Stimulated activated CD4-positive, alpha-beta T cell treated with anti-CD3 and anti-CD28 coated beads, Interleukin-4, amount 100 ng/mL, for 24 hours (primary cell): ENCODE data around the gene FAM78B.

Experiments used
- DNase-seq: peaks from one replicate; pipeline ENCODE4 v3.0.0-alpha.2; 2020

The FAM78B gene

GRCh38 chr1:166116026-166116425, 50.8 kb downstream of the FAM78B start:
- DNase-seq = no peak

GRCh38 chr1:166114419-166114818, 52.4 kb downstream of the FAM78B start:
- no peak for DNase-seq

GRCh38 chr1:166113630-166114029, 53.2 kb downstream of the FAM78B start:
- DNase-seq = no peak

GRCh38 chr1:166113031-166113430, 53.8 kb downstream of the FAM78B start:
- no peak for DNase-seq

GRCh38 chr1:166112425-166112824, 54.4 kb downstream of the FAM78B start:
- no peak for DNase-seq

- no peak for DNase-seq
These were observed 55.4 kb downstream of the FAM78B start for GRCh38 chr1:166111430-166111829.

- no peak for DNase-seq
These were observed 76.6 kb downstream of the FAM78B start for GRCh38 chr1:166090244-166090643.

GRCh38 chr1:166089804-166090203, 77.0 kb downstream of the FAM78B start:
- DNase-seq = no peak

GRCh38 chr1:166088572-166088955, 78.2 kb downstream of the FAM78B start:
- DNase-seq = no peak

- no peak for DNase-seq
These were observed 78.8 kb downstream of the FAM78B start for GRCh38 chr1:166087734-166088571.

- DNase-seq = no peak
These were observed 80.5 kb downstream of the FAM78B start for GRCh38 chr1:166086113-166086883.

- DNase-seq = no peak
These were observed 82.2 kb downstream of the FAM78B start for GRCh38 chr1:166084613-166085012.

- no peak for DNase-seq
These were observed 82.9 kb downstream of the FAM78B start for GRCh38 chr1:166083887-166084286.

- DNase-seq = no peak
These were observed 84.2 kb downstream of the FAM78B start for GRCh38 chr1:166082601-166083000.

- no peak for DNase-seq
These were observed 85.6 kb downstream of the FAM78B start for GRCh38 chr1:166080967-166081870.

GRCh38 chr1:166080277-166080966, 86.4 kb downstream of the FAM78B start:
- no peak for DNase-seq

- DNase-seq = no peak
These were observed 87.5 kb downstream of the FAM78B start for GRCh38 chr1:166079276-166079675.

GRCh38 chr1:166073489-166073888, 93.3 kb downstream of the FAM78B start:
- DNase-seq = no peak

GRCh38 chr1:166069390-166069789, 97.4 kb downstream of the FAM78B start:
- no peak for DNase-seq

GRCh38 chr1:166066107-166066506, 100.7 kb downstream of the FAM78B start:
- no peak for DNase-seq

GRCh38 chr1:166064951-166065350, 101.8 kb downstream of the FAM78B start:
- DNase-seq = no peak

- DNase-seq = no peak
These were observed 102.4 kb downstream of the FAM78B start for GRCh38 chr1:166064313-166064926.
